Measurements from ENCODE around the gene MAGEB3. TPM values are rescaled to one million over a fixed set of nuclear protein-coding genes. Genes with fewer than 3 reads are reported as not detected.

The MAGEB3 gene
- total RNA-seq, 1 donor from 2014 or later, result not detected

GRCh38 chrX:30283456-30284200 lies 53.2 kb downstream of the MAGEB3 start:
- no peaks in the 10 kb centered on the region for H3K27me3 Mint-ChIP-seq (ENCODE audit: unreplicated experiment)
- DNase-seq, result no peak
- no peak for TF ChIP-seq CTCF (IDR thresholded peaks at IDR 0.05; ENCODE audit: partially characterized antibody, unreplicated experiment)
- H3K9me3 Mint-ChIP-seq (ENCODE audit: unreplicated experiment), result no peaks in the 10 kb centered on the region
- H3K4me3 Mint-ChIP-seq (ENCODE audit: unreplicated experiment), result no peak overlapping the region
- no peaks in the 10 kb centered on the region for H3K4me1 Mint-ChIP-seq (ENCODE audit: low read depth, unreplicated experiment)
- no peak overlapping the region for H3K27ac Mint-ChIP-seq (ENCODE audit: unreplicated experiment)
- H3K36me3 Mint-ChIP-seq (ENCODE audit: unreplicated experiment), result no peaks in the 10 kb centered on the region

Other genes starting within 250 kb of the MAGEB3 start
- gene MAGEB2, start 15.1 kb upstream of the MAGEB3 start, total RNA-seq (ENCODE audit: unreplicated experiment), result not detected
- gene MAGEB4, start 11.3 kb downstream of the MAGEB3 start, total RNA-seq (ENCODE audit: unreplicated experiment), result not detected
- not detected for gene MAGEB1, start 16.5 kb downstream of the MAGEB3 start, total RNA-seq (ENCODE audit: unreplicated experiment)
- not detected for gene NR0B1, start 78.7 kb downstream of the MAGEB3 start, total RNA-seq (ENCODE audit: unreplicated experiment)